Measurements from ENCODE around the gene BCL11A.

Gene BCL11A

DNA sequence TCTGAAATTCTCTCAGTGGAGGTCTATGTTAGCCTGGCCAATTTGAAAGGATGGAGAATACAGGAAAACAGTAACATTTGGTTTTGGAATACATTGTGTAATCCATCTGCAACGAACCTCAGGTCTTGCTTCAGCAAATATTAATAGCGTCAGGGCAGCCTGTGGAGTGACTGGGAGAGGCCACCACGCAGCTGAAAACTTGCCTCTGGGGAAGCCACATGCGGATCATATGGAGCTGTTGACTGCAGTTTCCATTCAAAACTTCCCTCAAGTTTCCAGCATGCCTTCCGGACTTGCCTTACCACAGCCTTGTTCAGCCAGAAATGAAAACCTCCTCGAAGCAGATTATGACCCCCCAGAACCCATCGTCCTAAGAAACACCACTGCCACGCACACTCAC is 25.7 kb downstream of the BCL11A start:
- no peak for DNase-seq (ENCODE audit: low read depth in 2 of 2)

GRCh38 chr2:60526623-60527022 is 26.8 kb downstream of the BCL11A start:
- no peak for DNase-seq (ENCODE audit: low read depth in 2 of 2)

DNA sequence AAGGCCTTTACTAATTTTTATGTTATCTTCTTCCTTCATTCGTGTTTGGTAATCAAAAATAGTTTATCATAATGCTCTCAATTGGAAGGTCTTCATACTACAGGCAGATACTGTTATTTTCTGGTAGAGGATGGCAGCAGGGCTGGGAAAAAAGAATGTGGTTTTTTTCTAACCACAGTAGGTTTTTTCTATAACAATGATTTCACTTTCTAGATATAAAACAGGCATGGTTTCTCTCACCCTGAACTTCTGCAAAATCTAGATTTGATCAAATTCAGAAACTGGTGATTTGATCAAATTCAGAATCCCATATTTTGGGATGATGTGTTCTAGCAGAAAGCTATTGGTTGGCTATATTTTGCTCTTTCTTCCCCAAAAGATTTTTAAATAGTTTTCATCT is 27.6 kb downstream of the BCL11A start:
- DNase-seq (ENCODE audit: low read depth in 2 of 2) = no peak

- DNase-seq (ENCODE audit: low read depth in 2 of 2) = no peak
Measured at GRCh38 chr2:60524874-60525273, 28.6 kb downstream of the BCL11A start.

GRCh38 chr2:60523963-60524362 is 29.5 kb downstream of the BCL11A start:
- no peak for DNase-seq (ENCODE audit: low read depth in 2 of 2)

DNA sequence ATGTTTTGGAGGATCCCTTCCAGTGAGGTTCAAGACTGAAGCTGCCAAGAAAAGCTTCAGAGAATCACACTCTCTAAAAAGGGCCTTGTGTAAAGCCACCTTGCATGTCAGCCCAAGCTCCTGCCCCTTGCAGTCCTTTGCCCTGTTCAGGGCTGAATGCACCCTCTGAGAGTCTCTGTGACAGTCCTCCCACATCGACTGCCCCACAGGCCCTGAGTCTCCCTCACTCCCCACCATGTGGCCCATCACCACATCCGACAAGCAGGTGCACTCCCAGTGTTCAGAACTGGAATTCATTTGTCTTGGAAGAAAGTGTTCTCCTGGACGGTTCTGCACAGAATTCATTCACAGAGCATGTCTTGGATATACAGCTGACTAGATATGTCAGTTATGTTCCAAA is 31.0 kb downstream of the BCL11A start:
- DNase-seq (ENCODE audit: low read depth in 2 of 2) = no peak

GRCh38 chr2:60521626-60522025 is 31.8 kb downstream of the BCL11A start:
- DNase-seq (ENCODE audit: low read depth in 2 of 2) = no peak

- no peak for DNase-seq (ENCODE audit: low read depth in 2 of 2)
Measured at GRCh38 chr2:60520917-60521539, 32.4 kb downstream of the BCL11A start.

DNA sequence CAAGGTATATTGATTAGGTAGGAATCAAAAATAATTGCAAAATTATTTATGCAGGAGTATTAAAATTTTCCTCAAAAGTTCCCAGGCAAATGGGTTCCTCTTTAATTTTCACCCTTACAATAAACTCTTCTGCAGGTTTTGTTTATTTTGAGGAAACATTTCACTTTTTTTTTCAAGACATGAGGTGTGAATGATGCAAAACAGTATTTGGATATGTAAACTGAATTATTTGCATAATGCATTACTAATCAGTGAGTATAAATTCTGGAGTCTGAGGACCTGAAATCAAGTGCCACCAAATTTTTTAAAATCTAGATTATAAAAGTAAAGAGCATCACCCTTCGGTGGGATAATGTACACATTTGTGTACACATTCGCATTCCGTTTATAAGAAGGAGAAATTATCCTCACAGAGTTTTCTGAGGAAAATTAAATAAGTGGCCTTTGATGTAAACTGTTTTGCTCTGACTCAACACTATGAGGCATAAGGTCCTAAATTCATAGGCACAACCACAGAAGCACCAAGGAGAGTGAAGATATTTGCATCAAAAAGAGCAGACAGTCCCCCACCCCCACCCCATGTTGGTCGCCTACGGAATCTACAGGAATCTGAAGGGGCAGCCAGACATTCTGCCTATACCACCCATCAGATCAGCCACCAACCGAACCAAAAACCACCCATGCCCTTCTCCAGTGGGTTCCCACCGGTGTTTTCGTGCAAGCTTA is 33.1 kb downstream of the BCL11A start:
- DNase-seq (ENCODE audit: low read depth in 2 of 2) = no peak

- no peak for DNase-seq (ENCODE audit: low read depth in 2 of 2)
Measured at GRCh38 chr2:60519231-60519863, 34.1 kb downstream of the BCL11A start.

DNA sequence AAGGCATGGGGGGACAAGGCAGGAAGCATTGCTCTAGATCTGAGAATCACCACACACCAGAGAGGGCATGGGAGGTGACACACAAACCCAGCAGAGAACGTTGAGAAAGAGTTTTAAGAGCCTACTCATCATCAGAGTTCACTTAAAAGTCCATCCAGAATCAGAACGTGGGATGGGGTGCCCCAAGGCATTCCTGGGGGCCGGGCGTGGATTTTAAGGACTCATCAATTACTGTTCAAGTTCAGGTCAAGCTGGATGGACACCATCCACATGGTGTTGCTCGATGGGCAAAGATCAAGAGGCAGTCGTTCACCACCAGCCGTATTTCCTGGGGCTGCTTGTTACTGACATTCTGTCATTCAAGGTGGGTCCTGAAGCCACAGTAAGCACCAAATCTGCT is 34.9 kb downstream of the BCL11A start:
- no peak for DNase-seq (ENCODE audit: low read depth in 2 of 2)

- DNase-seq (ENCODE audit: low read depth in 2 of 2) = no peak
Measured at GRCh38 chr2:60517446-60517845, 36.0 kb downstream of the BCL11A start.

- no peak for DNase-seq (ENCODE audit: low read depth in 2 of 2)
Measured at GRCh38 chr2:60516826-60517225, 36.6 kb downstream of the BCL11A start.

DNA sequence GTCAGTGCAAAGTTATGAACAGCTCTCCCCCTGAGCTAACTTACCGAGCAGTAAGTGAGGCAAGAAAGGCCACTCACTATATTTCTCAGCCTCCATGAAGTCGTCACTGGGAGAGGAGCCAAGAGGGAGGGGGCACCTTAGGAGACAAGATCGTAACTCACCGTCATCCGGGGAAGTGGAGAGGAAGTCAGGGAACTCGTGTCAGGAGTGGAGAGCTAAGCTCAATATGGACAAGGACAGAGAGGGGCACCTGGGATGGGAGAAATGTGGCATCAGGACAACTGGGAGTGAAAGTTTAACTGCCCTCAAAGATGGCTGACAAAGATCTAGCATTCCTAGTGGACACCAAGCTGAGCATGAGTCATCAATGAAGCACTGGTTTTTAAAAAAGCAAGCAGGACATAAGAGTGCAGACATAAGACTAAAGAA is 37.1 kb downstream of the BCL11A start:
- no peak for DNase-seq (ENCODE audit: low read depth in 2 of 2)

DNA sequence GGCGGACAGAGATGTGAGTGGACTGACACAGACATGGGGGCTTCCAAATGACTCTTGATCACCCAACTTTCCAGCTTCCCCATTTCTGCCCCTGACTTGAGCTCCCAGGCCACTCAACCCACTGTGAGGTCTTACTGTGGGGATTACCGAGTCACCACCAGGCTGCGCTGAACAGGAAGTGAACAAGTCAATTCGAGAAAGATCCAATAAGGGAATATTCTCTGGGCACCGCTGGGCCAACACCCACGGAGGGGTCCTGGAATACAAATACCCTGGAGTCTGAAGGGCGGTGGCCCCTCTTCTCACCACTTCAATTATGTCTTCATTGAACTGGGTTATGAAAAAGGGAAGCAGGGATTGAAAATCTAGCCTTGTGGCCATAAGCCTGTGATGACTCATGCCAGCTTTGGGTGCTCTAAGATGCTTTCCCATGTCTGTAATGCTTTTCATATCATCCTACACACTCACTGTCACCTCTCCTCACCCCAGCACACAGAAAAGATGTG is 37.7 kb downstream of the BCL11A start:
- peak in 1 of 2 donors; percentile 10 for DNase-seq (ENCODE audit: low read depth in 2 of 2)

GRCh38 chr2:60513996-60514395 is 39.5 kb downstream of the BCL11A start:
- DNase-seq (ENCODE audit: low read depth in 2 of 2) = no peak

- DNase-seq (ENCODE audit: low read depth in 2 of 2) = no peak
Measured at GRCh38 chr2:60513191-60513590, 40.3 kb downstream of the BCL11A start.

GRCh38 chr2:60512641-60513040 is 40.8 kb downstream of the BCL11A start:
- DNase-seq (ENCODE audit: low read depth in 2 of 2) = no peak

- DNase-seq (ENCODE audit: low read depth in 2 of 2) = no peak
Measured at GRCh38 chr2:60512062-60512622, 41.3 kb downstream of the BCL11A start.

DNA sequence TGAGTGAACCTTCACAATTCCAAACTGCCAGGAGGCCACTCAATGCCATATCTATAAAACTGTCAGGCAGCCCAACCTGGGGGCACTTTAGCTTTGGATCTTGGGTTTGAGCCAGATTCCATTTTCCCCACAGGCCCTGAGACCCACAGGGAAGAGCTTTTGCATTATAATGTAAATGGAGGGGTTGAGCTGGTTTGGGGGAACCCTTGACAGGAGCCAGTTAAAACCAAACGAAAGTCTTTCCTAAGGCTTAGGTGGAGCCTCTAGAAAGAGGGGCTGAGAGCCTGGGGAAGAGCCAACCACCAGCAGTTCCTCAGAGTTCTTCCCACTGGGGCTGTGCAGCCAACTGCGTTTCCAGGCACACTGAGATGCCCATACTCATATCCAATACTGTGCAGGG is 42.7 kb downstream of the BCL11A start:
- DNase-seq (ENCODE audit: low read depth in 2 of 2) = no peak

- no peak for DNase-seq (ENCODE audit: low read depth in 2 of 2)
Measured at GRCh38 chr2:60509066-60509465, 44.4 kb downstream of the BCL11A start.

DNA sequence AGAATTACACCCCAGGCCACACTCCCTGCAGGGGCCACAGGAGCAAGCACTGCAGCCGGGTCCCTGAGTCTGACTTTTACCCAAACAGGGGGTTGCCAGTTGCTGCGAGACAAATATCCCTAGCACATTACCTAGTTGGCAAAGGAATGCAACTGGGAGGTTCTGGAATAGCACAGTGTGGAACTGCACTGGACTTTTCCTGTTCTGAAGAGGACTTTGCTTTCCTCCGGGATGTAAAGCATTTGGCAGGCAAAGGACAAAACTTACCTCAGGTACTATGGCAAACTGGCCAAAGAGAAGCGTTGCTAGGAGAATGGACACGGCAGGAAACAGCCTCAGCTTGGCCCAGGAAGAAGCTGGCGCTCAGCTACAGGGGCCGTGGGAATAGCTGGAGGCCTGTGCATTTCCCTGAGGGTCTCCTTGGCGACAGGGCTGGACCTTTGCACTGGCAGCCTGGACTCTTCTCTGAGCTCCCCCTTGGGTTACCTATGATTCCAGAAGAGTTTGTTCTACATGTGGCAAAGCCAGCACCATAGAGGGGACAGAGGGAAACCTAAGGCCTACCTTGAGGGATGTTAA is 45.0 kb downstream of the BCL11A start:
- no peak for DNase-seq (ENCODE audit: low read depth in 2 of 2)
